Right cardiac atrium (tissue), 5 donors: ENCODE data around the gene NAT8L. TPM values are rescaled to one million over a fixed set of nuclear protein-coding genes. Genes with fewer than 3 reads are reported as not detected.

Source experiments
- ATAC-seq, 2 donors: fragments of 200-7000 bp; cut with Tn5 transposase; one replicate each; pipeline versions ENCODE4 v1.8.0 to v1.9.1; 2020; ENCODE audit warnings: moderate library complexity in 2 of 2, mild to moderate bottlenecking in 1 of 2
- DNase-seq, 3 donors: peaks; one replicate each; pipeline ENCODE4 v3.0.0-alpha.2; 2020
- H3K27ac ChIP-seq: one replicate; pipeline ENCODE4 v1.5.1; 2013; ENCODE audit warnings: mild to moderate bottlenecking, low read length, control low read depth, moderate library complexity
- H3K27me3 ChIP-seq: one replicate; pipeline ENCODE4 v1.6.1; 2013; ENCODE audit not compliant: control insufficient read depth, insufficient read depth
- H3K4me1 ChIP-seq: one replicate; pipeline ENCODE4 v1.6.1; 2013; ENCODE audit warnings: low read length; ENCODE audit not compliant: control insufficient read depth, insufficient read depth
- H3K4me3 ChIP-seq: one replicate; pipeline ENCODE4 v1.5.1; 2013; ENCODE audit warnings: low read length, control low read depth
- H3K9me3 ChIP-seq: one replicate; pipeline ENCODE4 v1.6.1; 2013; ENCODE audit warnings: low read length; ENCODE audit not compliant: control insufficient read depth
- WGBS: extraction: QIAGEN DNeasy Blood & Tissue Kit; methylation state at CpG from one replicate; pipeline ENCODE4 v1.1.7; 2013; 5-methylcytosine and 5-hydroxymethylcytosine counted together
- intact Hi-C, 4 donors: fragments of 100-400 bp; cut with DNase I; formaldehyde crosslinking; loops; one replicate each; pipeline versions ENCODE4 v1.11.0 to v1.14.0; 2022 to 2023
- polyA plus RNA-seq: library from polyadenylated mRNA; stranded (reverse); fragments of 200-250 nt; gene quantifications from one replicate; pipeline ENCODE4 v1.2.3, GENCODE V29; 2013
- total RNA-seq, 4 donors: library from RNA; stranded (reverse); fragmentation: NEBNext Ultra II Directional; extraction: Animal tissue kit (Norgen Biotek cat#: 25700); gene quantifications; one replicate each; pipeline ENCODE4 v1.2.1, GENCODE V29; 2021
- donor health status: healthy with polysubstance abuse.
- donor health status: DM: no; HTN: yes; CAD: no.
- donor health status: DM: no; HTN: no; CAD: no.
- donor health status: DM: no; HTN: yes; CAD: no; lungs with severe emphysema.
- donor health status: DM: yes; HTN: yes; CAD: no.

The NAT8L gene
- total and polyA plus RNA-seq, 5 donors: 2.8 to 5.2 (median 3.2) TPM

DNA sequence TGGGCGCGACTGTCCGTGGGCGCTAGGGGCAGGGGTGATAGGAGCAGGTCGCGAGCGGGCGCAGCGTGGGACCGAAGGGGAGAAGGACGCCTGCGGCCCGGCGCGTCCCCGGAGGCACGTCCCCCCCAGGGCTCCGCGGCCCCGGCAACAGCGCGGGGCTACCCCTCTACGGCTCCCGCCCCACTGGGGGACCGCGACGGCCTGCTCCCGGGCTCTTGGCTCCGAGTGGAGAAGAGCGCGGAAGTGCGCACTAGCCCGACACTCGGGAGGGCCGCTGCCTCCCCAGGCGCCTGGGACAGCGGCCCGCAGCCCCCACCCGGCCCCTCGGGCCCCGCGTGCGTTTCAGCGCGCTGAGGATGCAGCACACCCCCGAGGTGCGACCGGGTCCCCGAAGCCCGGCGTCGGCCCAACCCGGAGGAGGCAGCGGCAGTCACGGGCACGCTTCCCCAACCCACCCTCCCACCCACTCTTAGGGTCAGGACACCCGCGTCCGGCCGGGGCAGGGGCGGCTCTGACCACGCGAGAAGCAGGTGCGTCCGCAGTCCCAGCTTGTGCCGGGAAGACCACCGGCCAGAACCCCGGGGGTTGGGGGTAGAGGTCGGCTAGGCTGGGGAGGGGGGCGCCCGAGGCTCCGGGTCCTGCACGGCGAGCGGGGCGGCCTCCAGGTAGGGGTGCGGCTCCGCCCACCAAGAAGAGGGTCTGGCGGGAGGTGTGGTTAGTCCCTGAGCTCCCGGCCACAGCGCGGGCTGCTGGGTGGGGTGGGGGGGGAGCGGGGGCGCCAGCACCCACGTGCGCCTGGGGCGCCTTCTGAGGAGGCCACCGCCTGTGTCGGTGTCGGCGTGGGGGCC, 18.5 kb upstream of the NAT8L start:
- no peak overlapping the region for H3K27ac ChIP-seq
- 4% methylated on average over 91 of the region's 91 CpGs for WGBS
- no peaks in the 10 kb centered on the region for H3K9me3 ChIP-seq
- ATAC-seq (peak; percentile 18), DNase-seq (peak in 2 of 3 donors; percentile 47 to 53)
- H3K4me1 ChIP-seq: no peaks in the 10 kb centered on the region
- peak overlapping the region; percentile 92 for H3K4me3 ChIP-seq
- H3K27me3 ChIP-seq: no peaks in the 10 kb centered on the region
- intact Hi-C loops: no loop called here

DNA sequence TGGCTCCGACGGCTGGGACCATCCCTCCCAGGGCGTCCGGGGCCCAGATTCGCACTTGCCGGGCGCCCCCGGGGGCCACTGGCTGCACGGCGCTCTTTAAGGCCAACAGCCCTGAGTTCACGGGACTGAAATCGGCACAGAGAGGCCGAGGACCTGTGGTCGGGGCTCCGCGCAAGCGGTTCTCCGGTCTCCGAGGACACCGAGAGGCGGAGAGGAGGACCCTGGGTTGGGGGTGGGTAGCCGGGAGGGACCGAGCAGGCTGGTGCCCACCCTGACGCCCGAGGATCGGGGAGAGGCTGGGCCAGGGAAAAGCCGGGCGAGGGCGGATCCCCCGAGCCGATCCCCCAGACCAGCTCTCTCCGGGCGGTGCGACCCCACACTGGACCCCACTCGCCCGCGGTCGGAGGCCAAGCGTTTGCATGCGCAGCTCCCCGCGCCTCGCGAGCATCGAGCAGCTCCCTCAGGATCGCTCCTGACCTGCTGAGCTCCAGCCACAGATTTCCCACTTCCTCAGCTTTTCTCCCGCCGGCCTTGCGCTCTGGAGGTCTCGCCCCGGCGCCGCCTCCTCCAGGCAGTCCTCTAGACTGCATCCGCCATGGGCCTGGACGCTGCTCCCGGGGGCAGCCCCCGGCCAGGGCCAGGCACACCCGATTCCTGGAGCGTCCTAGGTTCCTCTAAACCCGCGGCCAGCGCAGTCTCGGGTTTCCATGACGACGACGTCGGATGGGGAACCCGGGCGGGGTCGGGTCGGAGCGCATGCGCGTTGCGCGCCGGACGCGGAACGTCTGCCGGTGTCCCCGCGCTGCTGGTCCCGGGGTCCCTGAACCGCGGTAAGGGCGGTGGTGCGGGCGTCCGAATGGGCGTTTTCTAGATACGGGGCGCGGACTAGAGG, 17.6 kb upstream of the NAT8L start:
- Histone ChIP-seq H3K27me3 (no peaks in the 10 kb centered on the region), H3K4me1 (no peaks in the 10 kb centered on the region), H3K27ac (no peak overlapping the region), H3K4me3 (peak overlapping the region; percentile 92), H3K9me3 (no peaks in the 10 kb centered on the region)
- ATAC-seq (peak; percentile 79 to 89), DNase-seq (peak; percentile 91 to 95 (median 94))
- under 1% methylated on average over 94 of the region's 94 CpGs for WGBS
- intact Hi-C loops: no loop called here

DNA sequence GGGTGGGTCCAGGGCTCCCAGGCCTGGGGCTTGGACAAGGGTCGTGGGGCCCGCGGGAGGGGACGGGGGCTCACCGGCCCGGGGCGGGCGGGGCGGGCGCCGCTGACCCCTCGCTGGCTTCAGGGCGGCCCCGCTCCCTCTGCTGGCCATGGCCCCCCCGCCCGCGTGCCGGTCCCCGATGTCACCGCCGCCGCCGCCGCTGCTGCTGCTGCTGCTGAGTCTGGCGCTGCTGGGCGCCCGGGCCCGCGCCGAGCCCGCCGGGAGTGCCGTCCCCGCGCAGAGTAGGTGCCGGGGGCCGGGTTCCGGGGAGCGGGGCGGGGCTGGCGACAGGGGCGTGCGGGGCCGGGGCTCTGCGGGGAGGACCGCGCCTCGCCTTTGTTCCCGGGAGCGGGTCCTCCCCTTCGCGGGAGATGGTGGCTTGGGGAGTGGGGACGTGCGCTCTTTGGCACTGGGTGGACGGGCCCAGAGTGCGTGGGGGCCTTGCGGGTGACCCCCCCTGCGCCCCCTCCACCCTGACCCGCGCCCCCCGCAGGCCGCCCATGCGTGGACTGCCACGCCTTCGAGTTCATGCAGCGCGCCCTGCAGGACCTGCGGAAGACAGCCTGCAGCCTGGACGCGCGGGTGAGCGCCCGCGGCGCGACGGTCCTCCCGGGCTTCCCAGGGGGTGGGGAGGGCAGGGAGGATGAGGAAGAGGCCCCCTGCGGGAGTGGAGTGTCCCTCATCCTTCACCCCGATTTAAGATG, 16.8 kb upstream of the NAT8L start:
- peak; percentile 14 to 27 for ATAC-seq
- H3K9me3 ChIP-seq: no peaks in the 10 kb centered on the region
- 2% methylated on average over 80 of the region's 80 CpGs for WGBS
- no peaks in the 10 kb centered on the region for H3K4me1 ChIP-seq
- intact Hi-C loops: no loop called here
- peak overlapping the region; percentile 92 for H3K4me3 ChIP-seq
- no peak overlapping the region for H3K27ac ChIP-seq
- peak in 2 of 3 donors; percentile 68 to 72 for DNase-seq
- no peaks in the 10 kb centered on the region for H3K27me3 ChIP-seq

DNA sequence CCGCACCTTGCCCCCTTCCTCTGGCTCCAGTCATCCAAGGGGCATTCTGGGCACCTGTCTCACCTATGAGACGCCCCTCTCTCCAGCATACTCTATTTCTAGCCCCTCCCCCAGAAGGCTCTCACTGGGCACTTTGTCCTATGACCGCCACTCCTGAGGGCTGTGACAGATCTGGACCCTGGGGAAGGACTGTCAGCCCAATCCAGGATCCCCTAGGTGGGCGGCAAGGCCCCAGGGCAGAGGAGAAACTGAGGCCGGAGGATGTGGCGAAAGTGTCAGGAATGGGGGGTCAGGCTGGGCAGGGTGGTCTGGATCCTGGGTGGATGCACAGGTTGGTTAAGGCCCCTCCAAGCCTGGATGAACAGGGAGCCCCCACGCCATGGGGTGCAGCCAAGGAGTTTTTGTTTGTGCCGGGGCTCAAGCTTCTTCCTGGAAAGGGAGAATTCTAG, 16.2 kb upstream of the NAT8L start:
- no peaks in the 10 kb centered on the region for H3K4me1 ChIP-seq
- no peak for ATAC-seq
- H3K9me3 ChIP-seq: no peaks in the 10 kb centered on the region
- H3K4me3 ChIP-seq: no peak overlapping the region
- no peak overlapping the region for H3K27ac ChIP-seq
- WGBS: 86% methylated on average over 8 of the region's 8 CpGs
- intact Hi-C loops: no loop called here
- DNase-seq: no peak
- H3K27me3 ChIP-seq: no peaks in the 10 kb centered on the region

DNA sequence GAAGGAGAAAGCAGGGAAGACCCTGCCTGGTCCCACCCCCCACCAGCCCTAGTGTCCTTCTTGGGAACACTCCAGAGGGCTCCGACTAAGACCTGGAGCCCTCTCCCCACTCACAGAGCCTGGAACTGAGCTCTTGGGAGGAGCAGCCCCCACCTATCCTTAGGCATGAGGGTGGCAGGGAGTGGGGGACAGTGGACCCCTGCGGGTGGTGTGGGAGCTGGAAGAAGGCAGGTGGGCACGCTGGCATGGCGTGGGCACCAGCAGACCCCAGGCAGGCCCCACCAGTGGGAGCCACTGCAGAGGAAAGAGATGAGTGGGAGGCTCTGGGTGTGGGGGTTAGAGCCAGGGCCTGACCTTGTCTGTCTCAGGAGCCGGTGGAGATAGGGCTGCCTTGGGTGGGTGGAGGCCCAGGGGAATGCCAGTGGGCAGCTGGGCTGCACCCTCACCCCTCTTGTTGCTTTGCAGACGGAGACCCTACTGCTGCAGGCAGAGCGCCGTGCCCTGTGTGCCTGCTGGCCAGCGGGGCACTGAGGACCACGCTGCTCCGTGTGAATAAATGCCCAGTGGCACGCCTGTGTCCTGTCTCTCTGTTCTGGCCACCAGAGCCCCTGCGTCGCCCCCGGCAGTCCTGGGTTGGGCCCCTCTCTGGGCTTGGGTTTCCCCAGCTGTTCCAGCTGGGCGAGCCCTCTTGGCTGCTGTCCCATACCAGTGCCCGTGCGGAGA, 15.6 kb upstream of the NAT8L start:
- WGBS: 91% methylated on average over 18 of the region's 18 CpGs
- H3K4me3 ChIP-seq: no peak overlapping the region
- intact Hi-C loops: no loop called here
- H3K4me1 ChIP-seq: no peaks in the 10 kb centered on the region
- ATAC-seq: no peak
- H3K27me3 ChIP-seq: no peaks in the 10 kb centered on the region
- DNase-seq: peak in 1 of 3 donors; percentile 48
- no peaks in the 10 kb centered on the region for H3K9me3 ChIP-seq
- no peak overlapping the region for H3K27ac ChIP-seq

DNA sequence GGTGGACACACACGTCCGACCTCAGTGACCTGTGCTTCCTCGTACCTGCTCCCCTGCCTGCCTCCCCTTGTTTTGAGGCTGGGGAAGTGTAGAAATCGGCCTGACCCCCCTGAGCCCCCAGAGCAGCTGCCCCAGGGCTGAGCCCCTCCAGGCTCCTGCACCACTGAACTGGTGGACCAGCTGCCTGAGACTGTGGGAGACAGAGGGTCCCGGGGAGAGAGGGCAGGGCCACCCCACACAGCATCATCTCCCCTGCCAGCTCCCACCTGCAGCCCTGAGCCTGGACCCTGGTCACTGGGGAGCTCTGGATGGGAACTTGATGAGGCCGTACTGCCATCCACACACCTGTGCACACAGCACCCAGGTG, 15.0 kb upstream of the NAT8L start:
- H3K27ac ChIP-seq: no peak overlapping the region
- no peaks in the 10 kb centered on the region for H3K4me1 ChIP-seq
- no peak for ATAC-seq
- intact Hi-C loops: no loop called here
- H3K9me3 ChIP-seq: no peaks in the 10 kb centered on the region
- H3K4me3 ChIP-seq: no peak overlapping the region
- WGBS: 88% methylated on average over 6 of the region's 6 CpGs
- H3K27me3 ChIP-seq: no peaks in the 10 kb centered on the region
- DNase-seq: peak in 1 of 3 donors; percentile 44

DNA sequence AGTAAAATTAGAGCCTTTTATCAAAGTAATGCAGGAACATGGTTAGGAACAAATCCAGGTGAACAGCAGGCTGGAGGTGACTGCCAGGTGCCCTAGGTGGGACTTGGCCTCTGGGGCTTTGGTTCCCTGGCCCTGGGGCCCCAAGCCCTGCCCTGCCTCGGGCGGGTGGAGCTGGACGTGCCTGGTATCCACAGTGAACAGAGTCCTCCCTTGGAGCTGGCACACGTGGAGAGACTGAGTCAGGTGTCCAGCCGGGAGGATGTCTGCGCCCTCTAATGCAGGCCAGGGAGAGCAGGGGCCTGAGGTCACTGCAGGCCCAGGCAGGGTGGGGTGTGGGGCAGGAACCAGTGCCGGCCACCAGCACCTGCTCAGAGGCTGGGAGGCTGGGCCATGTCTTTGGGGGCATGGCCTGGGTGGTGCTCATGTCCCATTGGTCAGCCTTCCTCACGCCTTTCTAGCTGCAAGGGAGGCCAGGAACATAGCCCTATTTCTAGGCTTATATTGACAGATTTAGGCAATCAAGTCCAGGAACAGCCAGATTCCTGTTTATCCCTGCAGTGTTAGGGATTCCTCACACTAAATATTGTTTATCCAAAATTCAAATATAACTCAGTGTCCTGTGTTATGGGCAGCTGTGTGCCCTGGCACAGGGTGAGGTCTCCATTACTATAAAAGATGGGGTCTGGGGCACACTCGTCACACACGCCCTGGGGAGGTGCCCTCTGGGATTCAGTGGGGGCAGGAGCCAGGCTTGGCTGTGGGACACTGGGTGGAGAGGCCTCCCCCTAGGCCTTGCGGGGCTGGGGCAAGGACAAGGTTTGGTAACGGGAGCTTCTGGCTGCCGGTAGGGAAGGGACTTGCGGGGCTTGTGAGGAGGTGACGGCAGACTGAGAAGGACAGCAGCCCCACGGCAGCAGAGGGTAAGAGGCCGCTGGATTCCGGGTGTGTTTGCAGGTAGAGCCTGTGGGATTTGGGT, 14.3 kb upstream of the NAT8L start:
- Histone ChIP-seq H3K27ac (no peak overlapping the region), H3K27me3 (no peaks in the 10 kb centered on the region), H3K4me1 (no peaks in the 10 kb centered on the region), H3K9me3 (no peaks in the 10 kb centered on the region), H3K4me3 (no peak overlapping the region)
- DNase-seq: peak in 1 of 3 donors; percentile 60
- 88% methylated on average over 18 of the region's 18 CpGs for WGBS
- no peak for ATAC-seq
- intact Hi-C loops: no loop called here

DNA sequence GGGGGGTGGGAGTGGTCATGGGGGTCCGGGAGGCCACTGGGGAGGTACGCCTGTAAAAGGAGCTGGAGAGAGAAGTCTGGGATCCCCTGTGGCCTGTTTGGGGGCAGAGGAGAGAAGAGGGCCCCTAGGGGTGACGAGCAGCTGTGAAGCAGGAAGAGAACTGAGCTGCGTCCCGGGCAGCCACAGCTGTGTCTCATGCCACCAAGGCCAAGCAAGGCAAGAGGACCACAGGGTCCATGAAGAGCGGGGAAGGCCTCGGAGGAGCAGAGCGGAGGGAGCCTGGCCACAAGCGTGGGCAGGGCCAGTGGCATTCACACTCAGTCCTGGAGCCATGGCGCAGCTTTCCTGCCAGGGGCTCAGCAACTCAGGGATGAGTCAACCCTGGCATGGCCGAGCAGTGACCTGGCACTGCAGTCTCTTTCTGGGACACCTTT, 13.6 kb upstream of the NAT8L start:
- no peaks in the 10 kb centered on the region for H3K9me3 ChIP-seq
- 76% methylated on average over 11 of the region's 11 CpGs for WGBS
- H3K4me3 ChIP-seq: no peak overlapping the region
- no peaks in the 10 kb centered on the region for H3K27me3 ChIP-seq
- intact Hi-C loops: no loop called here
- DNase-seq: no peak
- no peak for ATAC-seq
- H3K27ac ChIP-seq: no peak overlapping the region
- H3K4me1 ChIP-seq: no peaks in the 10 kb centered on the region

DNA sequence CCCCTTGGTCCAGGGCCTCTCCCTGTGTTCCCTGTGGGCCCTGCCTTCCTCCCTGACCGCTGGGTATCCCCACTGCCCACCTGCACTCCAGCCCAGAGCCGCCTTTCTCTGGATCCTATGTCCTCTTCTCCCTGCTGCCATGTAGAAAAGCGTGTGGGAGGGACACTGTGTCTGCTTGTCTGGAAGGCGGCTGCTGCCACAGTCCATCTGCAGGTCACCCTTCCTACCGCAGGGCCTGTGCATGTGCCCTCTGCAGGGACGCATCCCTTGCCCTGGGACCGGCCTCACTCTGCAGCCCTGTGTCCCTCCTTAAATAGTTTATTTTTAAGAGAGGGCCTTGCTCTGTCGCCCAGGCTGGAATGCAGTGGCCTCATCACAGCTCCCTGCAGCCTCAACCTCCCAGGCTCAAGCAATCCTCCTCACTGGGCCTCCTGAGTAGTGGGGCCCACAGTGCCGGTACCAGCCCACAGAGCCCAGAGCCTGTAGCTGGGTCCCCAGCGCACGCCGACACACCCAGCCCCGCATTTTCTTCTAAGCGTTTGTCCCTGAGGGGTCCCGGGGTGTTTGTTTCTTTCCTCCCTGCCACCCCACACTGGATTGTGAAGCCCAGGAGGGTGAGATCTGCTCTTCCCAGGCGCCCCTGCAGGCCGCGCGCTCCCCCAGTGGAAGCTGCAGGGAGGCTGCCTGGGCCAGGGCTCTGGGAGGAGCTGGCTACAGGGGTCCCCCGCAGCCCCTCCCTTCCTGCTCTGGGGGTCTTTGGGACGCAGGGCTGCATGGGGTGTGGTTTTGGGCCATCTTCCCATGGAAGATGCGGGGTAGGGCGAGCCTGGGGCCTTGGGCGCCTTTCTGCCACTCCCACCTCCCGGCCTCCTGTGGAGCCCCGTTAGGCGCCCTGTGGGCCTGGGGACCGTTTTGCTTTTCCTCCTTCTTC, 12.8 kb upstream of the NAT8L start:
- ATAC-seq: no peak
- DNase-seq: peak in 1 of 3 donors; percentile 30
- Histone ChIP-seq H3K4me1 (no peaks in the 10 kb centered on the region), H3K27me3 (no peaks in the 10 kb centered on the region), H3K4me3 (no peak overlapping the region), H3K9me3 (no peaks in the 10 kb centered on the region), H3K27ac (no peak overlapping the region)
- WGBS: 59% methylated on average over 28 of the region's 28 CpGs
- intact Hi-C loops: no loop called here
